Measurements from ENCODE around the gene APLF.

GRCh38 chr2:68590702-68591101 is 123.3 kb downstream of the APLF start:
- no peak for TF ChIP-seq CTCF (IDR thresholded peaks at IDR 0.05 in 4 of 5, conservative IDR thresholded peaks at IDR 0.05 in 1 of 5)
- no peak for TF ChIP-seq POLR2A (IDR thresholded peaks at IDR 0.05)

Measured in gastrocnemius medialis (tissue), 4 donors.